Stimulated activated memory B cell treated with anti-CD40 and anti-IgM and Interleukin-4, amounts not matched to agents 10 μg/mL and 1 μg/mL and 100 μg/mL, for 72 hours (primary cell): ENCODE measurements around the gene MBOAT2.
"Not testable (repeated sequence)": the region's sequence is repeated elsewhere in the genome, so short reads cannot be mapped to it uniquely, and the experiment has no call there.

Source experiments
- ATAC-seq: fragments of 150-1000 bp; cut with Tn5 transposase; 2 replicates; pipeline ENCODE4 v1.10.0; 2021
- H3K27ac Mint-ChIP-seq: one replicate; pipeline ENCODE4 v1.8.0; 2022; ENCODE audit warnings: mild to moderate bottlenecking, mixed read lengths
- H3K27me3 Mint-ChIP-seq: one replicate; pipeline ENCODE4 v1.8.0; 2022; ENCODE audit warnings: mixed read lengths
- H3K36me3 Mint-ChIP-seq: one replicate; pipeline ENCODE4 v1.8.0; 2022; ENCODE audit warnings: mixed read lengths
- H3K4me1 Mint-ChIP-seq: one replicate; pipeline ENCODE4 v1.8.0; 2022; ENCODE audit warnings: mixed read lengths
- H3K4me3 Mint-ChIP-seq: one replicate; pipeline ENCODE4 v1.8.0; 2022; ENCODE audit warnings: mild to moderate bottlenecking, moderate library complexity, mixed read lengths
- H3K9me3 Mint-ChIP-seq: one replicate; pipeline ENCODE4 v1.8.0; 2022; ENCODE audit warnings: mixed read lengths

MBOAT2 gene, protein sequence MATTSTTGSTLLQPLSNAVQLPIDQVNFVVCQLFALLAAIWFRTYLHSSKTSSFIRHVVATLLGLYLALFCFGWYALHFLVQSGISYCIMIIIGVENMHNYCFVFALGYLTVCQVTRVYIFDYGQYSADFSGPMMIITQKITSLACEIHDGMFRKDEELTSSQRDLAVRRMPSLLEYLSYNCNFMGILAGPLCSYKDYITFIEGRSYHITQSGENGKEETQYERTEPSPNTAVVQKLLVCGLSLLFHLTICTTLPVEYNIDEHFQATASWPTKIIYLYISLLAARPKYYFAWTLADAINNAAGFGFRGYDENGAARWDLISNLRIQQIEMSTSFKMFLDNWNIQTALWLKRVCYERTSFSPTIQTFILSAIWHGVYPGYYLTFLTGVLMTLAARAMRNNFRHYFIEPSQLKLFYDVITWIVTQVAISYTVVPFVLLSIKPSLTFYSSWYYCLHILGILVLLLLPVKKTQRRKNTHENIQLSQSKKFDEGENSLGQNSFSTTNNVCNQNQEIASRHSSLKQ

DNA sequence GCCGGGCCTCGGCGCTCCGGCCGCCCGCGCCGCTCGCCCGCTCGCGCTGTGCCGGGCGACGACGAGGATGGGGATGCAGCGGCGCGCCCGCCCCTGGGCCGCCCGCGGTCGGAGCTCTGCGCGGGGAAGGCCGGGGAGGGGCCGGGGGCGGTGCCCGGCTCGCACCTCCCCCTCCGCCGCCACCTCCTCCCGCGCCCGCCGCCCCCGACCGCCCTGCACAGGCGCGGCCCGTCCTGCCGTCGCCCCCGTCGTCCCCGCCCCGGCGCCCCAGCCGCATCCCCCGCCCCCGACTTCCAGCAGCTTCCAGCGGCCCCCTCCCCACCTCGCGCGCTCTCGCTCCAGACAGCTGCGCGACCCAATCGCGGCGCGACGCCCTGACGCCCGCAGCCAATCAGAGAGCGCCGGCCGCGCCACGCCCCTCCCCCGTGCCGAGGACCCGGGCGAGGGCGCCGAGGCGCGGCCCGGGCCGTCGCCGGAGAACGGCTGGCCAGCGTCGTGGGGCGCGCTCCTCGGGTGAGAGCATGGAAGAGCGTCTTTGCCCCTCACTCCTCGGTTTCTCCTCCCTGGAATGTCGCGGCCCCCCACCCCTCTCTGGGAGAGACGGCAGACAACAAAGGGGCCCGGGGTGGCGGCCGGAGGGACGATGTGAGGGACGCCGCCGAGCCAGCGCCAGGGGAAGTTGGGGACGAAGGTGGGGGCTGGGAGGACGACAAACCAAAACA lies at the start of gene MBOAT2:
Gene MBOAT2, minus strand, starts transcription at position 69 of the 722 bp plus-strand sequence. CDS start 70 bp downstream, outside the sequence.
- Mint-ChIP-seq H3K4me3 (peak within 1 kb of the TSS; percentile 78), H3K4me1 (peaks cover 6% of the 10 kb centered on the region), H3K27me3 (peaks cover 12% of the 10 kb centered on the region), H3K36me3 (no peaks in the 10 kb centered on the region), H3K9me3 (no peaks in the 10 kb centered on the region), H3K27ac (peak within 1 kb of the TSS; percentile 40)
- peak; percentile 93 for ATAC-seq

DNA sequence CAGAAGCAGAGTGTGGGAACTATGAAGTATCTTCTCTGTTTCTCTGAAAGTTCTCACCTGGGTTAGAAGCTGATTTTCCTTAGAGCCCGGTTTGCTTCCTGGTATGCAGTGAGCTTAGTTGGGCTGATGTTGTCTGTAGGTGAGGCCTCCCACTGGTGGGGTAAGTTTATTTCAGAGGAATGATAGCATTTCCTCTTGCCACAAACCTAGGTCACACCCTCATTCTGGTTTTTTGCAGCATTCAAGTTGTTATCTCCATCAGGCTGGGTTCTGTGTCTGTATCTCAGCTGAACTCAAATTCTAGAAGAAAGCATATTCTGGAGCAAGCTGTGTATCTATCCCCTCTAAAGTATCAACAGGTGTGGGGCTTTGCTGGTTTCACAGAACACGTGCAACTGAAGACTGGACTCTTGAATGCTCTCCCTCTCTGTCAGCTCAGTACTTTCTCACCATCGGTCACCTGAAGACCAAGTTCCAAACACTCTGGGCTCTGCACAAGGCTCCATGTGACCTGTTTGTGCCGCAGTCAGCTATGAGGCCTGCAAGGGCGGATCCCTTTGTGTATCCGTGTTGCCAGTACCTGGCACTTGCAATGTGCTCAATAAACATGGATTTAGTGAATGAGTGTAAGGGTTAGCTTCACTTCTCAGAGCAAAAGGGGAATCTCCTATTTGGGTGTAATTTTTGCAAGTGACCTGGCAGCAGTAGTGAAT lies 49.5 kb upstream of the MBOAT2 start:
- Mint-ChIP-seq H3K27ac (no peak overlapping the region), H3K4me1 (no peaks in the 10 kb centered on the region), H3K4me3 (no peak overlapping the region), H3K27me3 (peaks cover 9% of the 10 kb centered on the region), H3K9me3 (peaks cover 5% of the 10 kb centered on the region), H3K36me3 (no peaks in the 10 kb centered on the region)
- ATAC-seq: no peak

DNA sequence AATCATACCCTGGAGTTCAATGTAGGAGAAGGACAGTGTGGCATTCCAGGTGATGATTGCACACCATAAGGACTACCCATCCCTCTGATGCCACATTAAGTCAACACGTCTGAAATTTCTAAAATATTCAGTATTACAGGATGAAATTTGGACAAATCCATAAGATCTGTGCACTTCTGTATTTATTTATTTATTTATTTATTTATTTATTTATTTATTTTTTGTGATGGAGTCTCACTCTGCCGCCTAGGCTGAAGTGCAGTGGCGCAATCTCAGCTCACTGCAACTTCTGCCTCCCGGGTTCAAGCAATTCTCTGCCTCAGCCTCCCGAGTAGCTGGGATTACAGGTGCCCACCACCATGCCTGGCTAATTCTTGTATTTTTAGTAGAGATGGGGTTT lies 48.0 kb upstream of the MBOAT2 start:
- not testable (repeated sequence) for H3K4me1 Mint-ChIP-seq, H3K9me3 Mint-ChIP-seq, H3K4me3 Mint-ChIP-seq, H3K36me3 Mint-ChIP-seq, ATAC-seq, H3K27me3 Mint-ChIP-seq, H3K27ac Mint-ChIP-seq

DNA sequence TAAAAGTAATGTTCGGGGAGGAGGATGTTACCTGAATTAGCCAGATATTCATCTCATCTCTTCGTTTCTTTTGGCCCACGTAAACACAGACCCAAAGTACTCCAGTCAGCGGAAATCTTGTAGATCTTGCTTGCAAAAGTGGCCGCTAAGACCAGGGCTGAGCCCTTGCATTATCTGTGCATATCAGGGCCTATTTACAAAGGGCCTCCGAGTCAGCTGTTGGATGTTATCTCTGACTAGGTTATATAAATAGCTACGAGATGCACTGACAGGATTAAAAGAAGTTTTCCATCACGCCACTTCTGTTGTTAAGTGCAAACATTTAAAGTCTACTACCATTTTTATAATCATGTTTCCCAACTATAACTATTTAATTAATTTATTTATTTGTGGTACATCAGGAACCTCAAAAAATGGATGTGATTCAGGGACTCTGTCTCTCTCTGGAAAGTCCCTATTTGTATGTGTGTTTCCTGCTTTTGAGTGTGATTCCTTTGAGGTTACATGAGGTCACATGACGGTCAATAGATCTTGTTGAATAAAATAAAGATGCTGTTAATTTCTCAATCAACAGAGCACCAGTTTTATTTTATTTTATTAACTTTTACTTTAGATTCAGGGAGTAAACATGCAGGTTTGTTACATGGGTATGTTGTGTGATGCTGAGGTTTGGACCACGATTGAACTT lies 46.8 kb upstream of the MBOAT2 start:
- no peaks in the 10 kb centered on the region for H3K4me1 Mint-ChIP-seq
- H3K4me3 Mint-ChIP-seq: no peak overlapping the region
- H3K9me3 Mint-ChIP-seq: peaks cover 2% of the 10 kb centered on the region
- no peak overlapping the region for H3K27ac Mint-ChIP-seq
- peaks cover 9% of the 10 kb centered on the region for H3K27me3 Mint-ChIP-seq
- no peaks in the 10 kb centered on the region for H3K36me3 Mint-ChIP-seq
- ATAC-seq: no peak

DNA sequence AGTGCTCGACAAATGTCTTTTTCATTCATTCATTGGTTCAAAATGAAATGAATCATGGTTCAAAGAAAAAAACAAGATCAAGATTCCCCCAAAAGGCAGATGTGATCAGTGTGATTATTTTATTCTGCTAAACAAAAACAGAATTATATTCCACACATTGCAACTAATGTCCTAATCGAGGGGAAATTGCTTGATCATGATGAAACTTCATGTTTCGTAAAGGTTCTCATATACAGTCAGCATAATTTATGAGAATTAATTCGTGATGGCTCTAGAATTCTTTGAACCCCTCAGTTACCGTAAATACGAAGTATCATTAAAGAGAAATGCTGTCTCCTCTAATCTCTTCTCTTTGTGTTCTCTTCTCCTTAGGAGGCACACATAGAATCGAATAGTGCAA lies 42.1 kb upstream of the MBOAT2 start:
- H3K4me3 Mint-ChIP-seq: no peak overlapping the region
- no peak for ATAC-seq
- no peak overlapping the region for H3K27ac Mint-ChIP-seq
- no peaks in the 10 kb centered on the region for H3K36me3 Mint-ChIP-seq
- no peaks in the 10 kb centered on the region for H3K4me1 Mint-ChIP-seq
- H3K9me3 Mint-ChIP-seq: peaks cover 2% of the 10 kb centered on the region
- peaks cover 17% of the 10 kb centered on the region for H3K27me3 Mint-ChIP-seq

DNA sequence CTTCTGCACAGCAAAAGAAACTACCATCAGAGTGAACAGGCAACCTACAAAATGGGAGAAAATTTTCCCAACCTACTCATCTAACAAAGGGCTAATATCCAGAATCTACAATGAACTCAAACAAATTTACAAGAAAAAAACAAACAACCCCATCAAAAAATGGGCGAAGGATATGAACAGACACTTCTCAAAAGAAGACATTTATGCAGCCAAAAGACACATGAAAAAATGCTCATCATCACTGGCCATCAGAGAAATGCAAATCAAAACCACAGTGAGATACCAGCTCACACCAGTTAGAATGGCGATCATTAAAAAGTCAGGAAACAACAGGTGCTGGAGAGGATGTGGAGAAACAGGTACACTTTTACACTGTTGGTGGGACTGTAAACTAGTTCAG lies 40.0 kb upstream of the MBOAT2 start:
- not testable (repeated sequence) for H3K9me3 Mint-ChIP-seq, H3K27ac Mint-ChIP-seq, H3K36me3 Mint-ChIP-seq

DNA sequence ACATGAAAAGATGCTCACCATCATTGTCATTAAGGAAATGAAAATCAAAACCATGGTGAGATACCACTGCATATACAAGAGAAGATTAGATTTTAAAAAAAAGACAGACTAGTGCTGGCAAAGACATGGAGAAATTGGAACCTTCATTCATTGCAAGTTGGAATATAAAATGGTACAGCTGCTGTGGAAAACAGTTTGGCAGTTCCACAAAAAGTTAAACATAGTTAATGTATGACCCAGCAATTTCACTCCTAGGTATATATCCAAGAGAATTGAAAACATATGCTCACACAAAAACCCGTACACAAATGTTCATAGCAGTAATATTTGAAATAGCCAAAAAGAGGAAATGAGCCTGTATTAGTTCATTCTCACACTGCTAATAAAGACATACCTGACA lies 33.7 kb upstream of the MBOAT2 start:
- Mint-ChIP-seq H3K27ac (no peak overlapping the region), H3K36me3 (peaks cover 7% of the 10 kb centered on the region), H3K27me3 (peaks cover 58% of the 10 kb centered on the region), H3K4me1 (no peaks in the 10 kb centered on the region), H3K9me3 (peaks cover 7% of the 10 kb centered on the region), H3K4me3 (no peak overlapping the region)
- ATAC-seq: no peak

More for the DNA sequence above, 40.0 kb upstream of the MBOAT2 start:
- not testable (repeated sequence) for ATAC-seq, H3K4me1 Mint-ChIP-seq, H3K4me3 Mint-ChIP-seq, H3K27me3 Mint-ChIP-seq

DNA sequence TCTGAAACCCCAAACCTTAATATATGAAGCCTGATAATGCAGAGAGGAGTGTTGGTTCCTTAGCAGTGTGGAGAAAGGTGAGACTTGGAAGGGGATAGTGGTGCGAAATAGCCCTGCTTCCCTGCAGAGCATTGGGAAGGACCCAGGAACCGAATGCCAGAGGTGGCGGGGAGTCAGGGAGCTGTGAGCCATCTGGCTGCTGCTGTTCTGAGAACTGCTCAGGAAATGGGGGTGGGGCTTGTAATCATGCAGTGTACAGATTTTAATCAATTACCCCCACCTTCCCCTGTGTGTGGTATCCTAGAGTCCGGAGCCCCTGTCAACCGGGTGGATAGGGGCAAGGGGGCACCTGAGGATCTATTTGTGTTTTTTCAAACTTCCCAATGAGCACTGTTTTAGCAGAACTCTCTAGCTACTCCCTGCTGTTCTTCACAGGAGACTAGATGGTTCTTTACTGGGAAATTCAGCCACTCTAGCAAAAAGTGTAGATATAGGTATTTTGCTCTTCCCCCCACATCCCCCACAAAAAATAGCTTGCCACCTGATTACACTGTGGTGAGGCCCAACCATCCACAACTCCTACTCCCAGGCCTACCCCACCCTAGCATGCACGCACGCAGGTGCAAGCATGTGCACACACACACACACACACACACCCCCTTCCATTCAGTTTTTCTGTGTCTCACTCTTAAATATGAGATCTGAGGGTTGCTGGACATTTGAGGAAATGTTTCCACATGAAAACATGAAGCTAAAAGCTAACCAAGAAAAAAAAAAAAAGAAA lies 30.1 kb upstream of the MBOAT2 start:
- Mint-ChIP-seq H3K4me1 (no peaks in the 10 kb centered on the region), H3K9me3 (peaks cover 7% of the 10 kb centered on the region), H3K27me3 (peaks cover 61% of the 10 kb centered on the region), H3K27ac (no peak overlapping the region), H3K36me3 (peaks cover 7% of the 10 kb centered on the region), H3K4me3 (no peak overlapping the region)
- no peak for ATAC-seq

DNA sequence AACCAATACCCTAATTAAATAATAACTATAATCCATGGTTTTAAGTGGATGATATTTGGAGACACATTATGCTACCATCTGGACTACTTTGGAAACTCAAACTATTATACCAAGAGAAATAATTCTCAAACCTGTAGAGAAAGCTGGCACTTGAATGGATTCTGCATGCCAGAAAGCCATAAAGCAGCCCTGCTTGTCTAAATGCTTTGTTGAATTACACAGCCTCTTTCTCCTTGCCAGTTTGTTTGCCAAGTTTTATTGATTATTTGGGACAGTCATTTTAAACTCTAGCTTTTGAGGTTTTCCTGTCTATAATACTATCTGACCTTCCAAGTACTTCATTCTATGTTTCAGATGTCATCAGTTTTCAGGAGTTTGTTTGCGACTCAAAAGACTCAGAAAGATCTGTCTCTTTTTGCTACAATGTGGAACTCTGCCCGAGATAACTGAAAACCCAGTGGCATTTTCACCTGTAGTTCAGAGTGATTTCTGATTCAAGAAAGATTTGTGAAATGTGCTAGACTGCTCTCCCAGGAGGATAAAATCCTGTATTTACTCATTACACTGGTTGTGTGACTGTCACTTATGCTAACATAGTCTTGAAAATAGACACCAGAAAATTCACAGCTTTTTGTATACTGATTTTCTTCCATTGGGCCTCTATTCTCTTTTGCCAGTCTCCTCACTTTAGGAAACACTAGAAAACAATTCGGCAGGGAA lies 29.2 kb upstream of the MBOAT2 start:
- peaks cover 61% of the 10 kb centered on the region for H3K27me3 Mint-ChIP-seq
- no peaks in the 10 kb centered on the region for H3K9me3 Mint-ChIP-seq
- H3K4me1 Mint-ChIP-seq: no peaks in the 10 kb centered on the region
- no peak overlapping the region for H3K27ac Mint-ChIP-seq
- H3K36me3 Mint-ChIP-seq: peaks cover under 1% of the 10 kb centered on the region
- H3K4me3 Mint-ChIP-seq: no peak overlapping the region
- ATAC-seq: no peak

DNA sequence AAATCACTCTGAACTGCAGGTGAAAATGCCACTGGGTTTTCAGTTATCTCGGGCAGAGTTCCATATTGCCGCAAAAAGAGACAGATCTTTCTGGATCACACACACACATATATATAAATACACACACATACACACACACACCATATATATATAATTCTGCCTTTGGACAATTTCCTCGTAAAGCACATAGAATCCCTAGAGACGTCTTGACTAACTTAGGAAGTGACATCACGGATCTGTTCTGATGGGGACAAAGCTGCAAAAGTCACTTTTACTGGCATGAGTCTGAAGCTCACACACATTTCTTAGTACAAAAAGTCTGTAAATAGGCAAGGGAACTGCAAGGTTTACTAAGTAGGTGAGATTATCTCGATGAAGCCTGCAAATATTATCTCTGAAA lies 28.6 kb upstream of the MBOAT2 start:
- H3K27ac Mint-ChIP-seq: no peak overlapping the region
- H3K4me1 Mint-ChIP-seq: no peaks in the 10 kb centered on the region
- peaks cover 64% of the 10 kb centered on the region for H3K27me3 Mint-ChIP-seq
- no peak overlapping the region for H3K4me3 Mint-ChIP-seq
- ATAC-seq: no peak
- no peaks in the 10 kb centered on the region for H3K9me3 Mint-ChIP-seq
- H3K36me3 Mint-ChIP-seq: no peaks in the 10 kb centered on the region

DNA sequence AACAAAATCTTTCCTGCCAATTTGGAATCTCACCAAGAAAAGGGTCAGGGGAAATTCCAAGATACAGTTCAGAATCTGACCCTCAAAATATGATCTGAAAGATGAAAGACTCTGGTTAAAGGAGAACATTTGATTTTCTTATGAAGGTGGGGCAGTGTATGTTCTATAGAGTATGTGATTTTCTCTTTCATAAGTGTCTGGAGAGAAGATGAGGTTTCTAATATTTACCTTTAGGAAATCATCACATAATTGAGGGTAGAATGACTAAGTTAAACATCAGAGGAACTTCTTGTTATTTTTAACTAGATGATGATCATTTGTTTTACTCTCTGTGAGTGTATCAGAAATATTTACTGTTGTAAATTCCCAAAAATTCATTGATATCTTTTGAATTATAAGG lies 27.8 kb upstream of the MBOAT2 start:
- no peak for ATAC-seq
- H3K27ac Mint-ChIP-seq: no peak overlapping the region
- no peak overlapping the region for H3K4me3 Mint-ChIP-seq
- no peaks in the 10 kb centered on the region for H3K36me3 Mint-ChIP-seq
- no peaks in the 10 kb centered on the region for H3K4me1 Mint-ChIP-seq
- peaks cover 70% of the 10 kb centered on the region for H3K27me3 Mint-ChIP-seq
- no peaks in the 10 kb centered on the region for H3K9me3 Mint-ChIP-seq

DNA sequence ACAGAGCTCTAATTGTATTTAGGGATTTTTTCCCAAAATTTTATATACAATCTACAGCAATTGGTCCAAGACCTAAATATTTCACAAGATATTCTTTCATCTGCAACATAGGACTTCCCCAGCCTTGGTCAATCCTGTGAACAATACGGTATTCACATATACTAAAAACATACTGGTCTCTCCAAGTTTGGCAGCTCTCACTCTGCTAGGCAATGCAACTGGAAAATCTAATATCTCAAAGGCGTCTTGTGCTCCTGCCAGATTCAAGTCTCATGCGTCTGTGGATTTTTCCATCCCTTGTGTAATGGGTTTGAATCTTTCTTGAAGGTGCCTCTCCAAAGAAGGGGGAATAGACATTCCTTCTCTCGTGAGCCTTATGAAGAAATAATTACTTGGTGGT lies 27.4 kb upstream of the MBOAT2 start:
- Mint-ChIP-seq H3K9me3 (no peaks in the 10 kb centered on the region), H3K27ac (no peak overlapping the region), H3K4me1 (no peaks in the 10 kb centered on the region), H3K4me3 (no peak overlapping the region), H3K27me3 (peaks cover 70% of the 10 kb centered on the region), H3K36me3 (no peaks in the 10 kb centered on the region)
- ATAC-seq: no peak

DNA sequence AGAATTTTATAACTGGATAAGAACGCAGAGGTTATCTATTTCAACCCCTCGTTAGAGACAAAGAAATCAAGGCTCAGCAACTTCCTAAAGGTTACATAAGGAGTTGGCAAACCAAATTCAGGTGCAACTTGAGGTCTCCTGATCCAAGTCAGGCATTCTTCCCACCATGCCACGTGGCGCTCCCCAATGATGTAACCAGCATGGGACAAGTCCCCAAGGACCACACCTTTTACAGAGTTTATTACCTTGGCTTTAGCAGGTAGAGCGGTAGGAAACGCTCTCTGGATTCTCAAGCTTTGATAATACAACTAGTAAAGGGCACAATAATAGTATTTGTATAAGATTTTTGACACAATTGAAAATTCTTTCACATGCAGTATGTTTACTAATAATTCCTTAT lies 26.7 kb upstream of the MBOAT2 start:
- Mint-ChIP-seq H3K4me3 (no peak overlapping the region), H3K9me3 (no peaks in the 10 kb centered on the region), H3K4me1 (no peaks in the 10 kb centered on the region), H3K27ac (no peak overlapping the region), H3K36me3 (no peaks in the 10 kb centered on the region), H3K27me3 (peaks cover 70% of the 10 kb centered on the region)
- no peak for ATAC-seq

DNA sequence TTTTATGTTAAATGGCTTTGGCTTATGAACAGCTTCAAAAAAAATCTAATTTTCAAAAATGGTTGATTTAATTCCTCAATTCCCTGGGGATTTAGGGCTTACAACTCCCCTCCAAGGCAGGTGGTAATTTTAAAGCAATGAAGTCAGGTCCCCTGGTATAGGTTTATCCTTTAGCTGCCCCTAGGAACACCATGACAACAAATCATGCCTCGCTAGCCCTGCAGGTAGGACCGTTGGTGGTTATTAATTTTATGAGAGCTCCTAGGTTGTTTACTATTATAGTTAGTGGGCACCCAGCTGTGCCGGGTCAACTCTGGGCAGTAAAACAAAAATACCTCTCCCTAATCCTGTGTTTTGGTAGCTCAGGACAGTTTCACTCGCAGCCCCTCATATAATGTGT lies 26.2 kb upstream of the MBOAT2 start:
- no peak overlapping the region for H3K27ac Mint-ChIP-seq
- ATAC-seq: no peak
- no peaks in the 10 kb centered on the region for H3K4me1 Mint-ChIP-seq
- no peak overlapping the region for H3K4me3 Mint-ChIP-seq
- H3K9me3 Mint-ChIP-seq: no peaks in the 10 kb centered on the region
- H3K27me3 Mint-ChIP-seq: peaks cover 68% of the 10 kb centered on the region
- H3K36me3 Mint-ChIP-seq: no peaks in the 10 kb centered on the region
